Keratinocyte (primary cell): ENCODE measurements around the gene SHROOM3. TPM values are rescaled to one million over a fixed set of nuclear protein-coding genes. Genes with fewer than 3 reads are reported as not detected.

Experiments used
- DNase-seq: peaks from one replicate; pipeline ENCODE4 v3.0.0-alpha.2; 2011; ENCODE audit warnings: low read depth, missing footprints, low spot score
- FAIRE-seq: peaks from 2 replicates; lab custom pipeline; 2011; peaks lifted over from hg19 to GRCh38; lab: Jason Lieb, UNC
- H2AFZ ChIP-seq: 2 replicates; pipeline ENCODE4 v1.6.0; 2012; ENCODE audit warnings: low read length, control low read depth, inconsistent platforms; ENCODE audit not compliant: control insufficient read depth
- H3K27ac ChIP-seq: 2 replicates; pipeline ENCODE4 v1.5.1; 2011; ENCODE audit warnings: low read length; ENCODE audit not compliant: control insufficient read depth, insufficient read depth
- H3K27me3 ChIP-seq: 3 replicates; pipeline ENCODE4 v1.6.0; 2011; ENCODE audit warnings: low read length; ENCODE audit not compliant: control insufficient read depth, insufficient read depth; ENCODE audit errors: extremely low read depth
- H3K36me3 ChIP-seq, 2 experiments: 2 replicates in 1 of 2; 3 replicates in 1 of 2; pipeline ENCODE4 v1.5.1; 2011; ENCODE audit warnings: low read length in 2 of 2, mild to moderate bottlenecking in 1 of 2; ENCODE audit not compliant: control insufficient read depth in 2 of 2, insufficient read depth in 2 of 2; ENCODE audit errors: extremely low read depth in 1 of 2
- H3K4me1 ChIP-seq: 3 replicates; pipeline ENCODE4 v1.5.1; 2011; ENCODE audit warnings: low read length; ENCODE audit not compliant: control insufficient read depth, insufficient read depth; ENCODE audit errors: extremely low read depth
- H3K4me2 ChIP-seq: 3 replicates; pipeline ENCODE4 v1.6.0; 2011; ENCODE audit warnings: low read depth, low read length; ENCODE audit not compliant: control insufficient read depth, insufficient read depth; ENCODE audit errors: extremely low read depth
- H3K4me3 ChIP-seq, 3 experiments: fragments of 200-600 bp in 1 of 3; sonication (generic) in 1 of 3; 2 replicates in 2 of 3; 3 replicates in 1 of 3; pipeline ENCODE4 v1.5.1; 2011 to 2016; ENCODE audit warnings: low read length in 3 of 3, mild to moderate bottlenecking in 3 of 3, control low read depth in 2 of 3, inconsistent platforms in 1 of 3, low read depth in 1 of 3, mixed read lengths in 1 of 3, mixed run types in 1 of 3, moderate library complexity in 1 of 3; ENCODE audit not compliant: control insufficient read depth in 2 of 3, insufficient read depth in 2 of 3; ENCODE audit errors: extremely low read depth in 1 of 3
- H3K79me2 ChIP-seq: 2 replicates; pipeline ENCODE4 v1.6.0; 2012; ENCODE audit warnings: low read length; ENCODE audit not compliant: control insufficient read depth, insufficient read depth
- H3K9ac ChIP-seq: 3 replicates; pipeline ENCODE4 v1.6.0; 2011; ENCODE audit warnings: low read length; ENCODE audit not compliant: control insufficient read depth, insufficient read depth; ENCODE audit errors: extremely low read depth
- H3K9me1 ChIP-seq: 3 replicates; pipeline ENCODE4 v1.6.0; 2011; ENCODE audit warnings: low read length; ENCODE audit not compliant: control insufficient read depth, insufficient read depth; ENCODE audit errors: extremely low read depth
- H3K9me3 ChIP-seq: 2 replicates; pipeline ENCODE4 v1.5.1; 2012; ENCODE audit warnings: low read depth, low read length; ENCODE audit not compliant: control insufficient read depth
- H4K20me1 ChIP-seq: 3 replicates; pipeline ENCODE4 v1.6.0; 2011; ENCODE audit warnings: low read length; ENCODE audit not compliant: control insufficient read depth, insufficient read depth; ENCODE audit errors: extremely low read depth
- CTCF ChIP-seq, 3 experiments: IDR thresholded peaks in 1 of 3; conservative IDR thresholded peaks in 1 of 3; optimal IDR thresholded peaks in 1 of 3; 2 replicates in 2 of 3; 3 replicates in 1 of 3; pipeline versions ENCODE3 to v1.5.1; 2011; ENCODE audit warnings: low read length in 3 of 3, mild to moderate bottlenecking in 3 of 3, moderate library complexity in 2 of 3, control low read depth in 1 of 3, inconsistent platforms in 1 of 3; ENCODE audit not compliant: insufficient read depth in 2 of 3; ENCODE audit errors: extremely low read depth in 1 of 3
- EZH2 ChIP-seq: IDR thresholded peaks from one replicate; pipeline ENCODE4 v1.6.1; 2012; ENCODE audit warnings: inconsistent platforms, mild to moderate bottlenecking, low read length, moderate library complexity
- dilution Hi-C: fragments of 300-500 bp; cut with MboI; formaldehyde crosslinking; loops from one replicate; pipeline ENCODE4 v1.7.0; 2020; ENCODE audit warnings: low sequenced_read_pairs; ENCODE audit not compliant: extremely low pct_ligation_motif_present
- polyA plus RNA-seq, 5 experiments: library from polyadenylated mRNA; depleted of rRNA in 3 of 5; stranded (reverse) in 3 of 5; stranded (forward) in 1 of 5; unstranded in 1 of 5; fragments of >200 nt; gene quantifications; 1 replicate in 1 of 5; 2 replicates in 3 of 5; 3 replicates in 1 of 5; pipeline versions ENCODE4 v1.2.1 to v1.2.3, GENCODE V29; 2011 to 2012; ENCODE audit warnings: missing spikeins in 2 of 5, low read depth in 1 of 5, low replicate concordance in 1 of 5

Gene SHROOM3
- polyA plus RNA-seq, 1 donor (not counting 4 experiments of a cell fraction or from before 2014, with no cell fraction given) = 4.9 TPM

GRCh38 chr4:76494871-76495590 is 60.0 kb downstream of the SHROOM3 start:
- no peak for FAIRE-seq
- H3K9me3 ChIP-seq = no peaks in the 10 kb centered on the region

GRCh38 chr4:76498550-76498949 is 63.5 kb downstream of the SHROOM3 start:
- no peak overlapping the region for H3K27ac ChIP-seq
- no peak for FAIRE-seq
- no peaks in the 10 kb centered on the region for H3K36me3 ChIP-seq
- H3K79me2 ChIP-seq = no peaks in the 10 kb centered on the region
- no peak overlapping the region for H3K9ac ChIP-seq
- TF ChIP-seq EZH2 (no peak), CTCF (optimal IDR thresholded peaks at IDR 0.05 in 1 of 3, IDR thresholded peaks at IDR 0.05 in 1 of 3, conservative IDR thresholded peaks at IDR 0.05 in 1 of 3; ENCODE audit: extremely low read depth in 1 of 3, insufficient read depth in 2 of 3, low read length in 3 of 3) (no peak)
- no peaks in the 10 kb centered on the region for H3K4me1 ChIP-seq
- dilution Hi-C loops = no loop called here
- H4K20me1 ChIP-seq = no peaks in the 10 kb centered on the region
- H3K4me3 ChIP-seq = no peak overlapping the region
- H3K9me3 ChIP-seq = no peaks in the 10 kb centered on the region
- no peak overlapping the region for H2AFZ ChIP-seq
- H3K4me2 ChIP-seq = no peak overlapping the region
- H3K9me1 ChIP-seq = no peaks in the 10 kb centered on the region
- H3K27me3 ChIP-seq = peaks cover 6% of the 10 kb centered on the region
- no peak for DNase-seq

More at GRCh38 chr4:76494871-76495590, 60.0 kb downstream of the SHROOM3 start:
- Histone ChIP-seq H3K9ac (no peak overlapping the region), H2AFZ (no peak overlapping the region), H3K4me2 (no peak overlapping the region), H3K4me3 (no peak overlapping the region), H3K9me1 (no peaks in the 10 kb centered on the region), H3K27ac (no peak overlapping the region), H3K27me3 (no peaks in the 10 kb centered on the region), H4K20me1 (no peaks in the 10 kb centered on the region), H3K79me2 (no peaks in the 10 kb centered on the region), H3K36me3 (no peaks in the 10 kb centered on the region), H3K4me1 (no peaks in the 10 kb centered on the region)
- TF ChIP-seq EZH2 (no peak), CTCF (optimal IDR thresholded peaks at IDR 0.05 in 1 of 3, IDR thresholded peaks at IDR 0.05 in 1 of 3, conservative IDR thresholded peaks at IDR 0.05 in 1 of 3; ENCODE audit: extremely low read depth in 1 of 3, insufficient read depth in 2 of 3, low read length in 3 of 3) (no peak)
- dilution Hi-C loops = no loop called here
- no peak for DNase-seq
